GM13977 (cell line): ENCODE measurements around the gene PPP1R9B.

Source experiments
- DNase-seq: peaks from one replicate; pipeline ENCODE4 v3.0.0; 2012; ENCODE audit warnings: low spot score
- in situ Hi-C: fragments of 300-500 bp; cut with MboI; formaldehyde crosslinking; loops from one replicate; pipeline ENCODE4 v1.12.0; 2022; ENCODE audit warnings: low sequenced_read_pairs, low pct_unique_long_range_greater_than_20kb, mixed read lengths, inconsistent platforms; ENCODE audit not compliant: unreplicated experiment
- TF ChIP-seq, protein P1 (sequence below): IDR thresholded peaks from 2 replicates; pipeline ENCODE4 v1.5.1; 2012; ENCODE audit warnings: mild to moderate bottlenecking, control low read depth; ENCODE audit not compliant: insufficient read depth; ENCODE audit errors: extremely low read depth, missing control alignments

Gene PPP1R9B

DNA sequence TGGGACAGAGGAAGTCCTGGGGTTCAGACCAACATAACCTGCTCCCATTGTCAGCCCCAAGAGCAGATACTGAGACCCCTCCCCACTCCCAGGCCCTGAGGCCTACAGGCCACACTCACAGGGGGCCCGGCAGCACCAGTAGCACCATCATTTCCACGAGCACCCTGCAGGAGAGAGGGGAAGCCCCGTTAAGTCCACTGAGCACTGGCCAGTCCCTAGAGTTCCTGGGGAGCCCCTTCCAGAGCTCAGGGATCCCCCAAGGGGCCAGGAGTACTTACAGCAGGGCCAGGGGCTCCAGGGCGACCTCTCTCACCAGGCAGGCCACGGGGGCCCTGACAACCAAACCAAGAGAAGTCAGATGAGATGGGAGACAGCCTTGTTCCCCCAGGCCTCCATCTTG lies 45.6 kb upstream of the PPP1R9B start:
- TF ChIP-seq, protein P1, sequence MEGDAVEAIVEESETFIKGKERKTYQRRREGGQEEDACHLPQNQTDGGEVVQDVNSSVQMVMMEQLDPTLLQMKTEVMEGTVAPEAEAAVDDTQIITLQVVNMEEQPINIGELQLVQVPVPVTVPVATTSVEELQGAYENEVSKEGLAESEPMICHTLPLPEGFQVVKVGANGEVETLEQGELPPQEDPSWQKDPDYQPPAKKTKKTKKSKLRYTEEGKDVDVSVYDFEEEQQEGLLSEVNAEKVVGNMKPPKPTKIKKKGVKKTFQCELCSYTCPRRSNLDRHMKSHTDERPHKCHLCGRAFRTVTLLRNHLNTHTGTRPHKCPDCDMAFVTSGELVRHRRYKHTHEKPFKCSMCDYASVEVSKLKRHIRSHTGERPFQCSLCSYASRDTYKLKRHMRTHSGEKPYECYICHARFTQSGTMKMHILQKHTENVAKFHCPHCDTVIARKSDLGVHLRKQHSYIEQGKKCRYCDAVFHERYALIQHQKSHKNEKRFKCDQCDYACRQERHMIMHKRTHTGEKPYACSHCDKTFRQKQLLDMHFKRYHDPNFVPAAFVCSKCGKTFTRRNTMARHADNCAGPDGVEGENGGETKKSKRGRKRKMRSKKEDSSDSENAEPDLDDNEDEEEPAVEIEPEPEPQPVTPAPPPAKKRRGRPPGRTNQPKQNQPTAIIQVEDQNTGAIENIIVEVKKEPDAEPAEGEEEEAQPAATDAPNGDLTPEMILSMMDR = no peak
- DNase-seq = no peak
- in situ Hi-C loops = no loop called here

DNA sequence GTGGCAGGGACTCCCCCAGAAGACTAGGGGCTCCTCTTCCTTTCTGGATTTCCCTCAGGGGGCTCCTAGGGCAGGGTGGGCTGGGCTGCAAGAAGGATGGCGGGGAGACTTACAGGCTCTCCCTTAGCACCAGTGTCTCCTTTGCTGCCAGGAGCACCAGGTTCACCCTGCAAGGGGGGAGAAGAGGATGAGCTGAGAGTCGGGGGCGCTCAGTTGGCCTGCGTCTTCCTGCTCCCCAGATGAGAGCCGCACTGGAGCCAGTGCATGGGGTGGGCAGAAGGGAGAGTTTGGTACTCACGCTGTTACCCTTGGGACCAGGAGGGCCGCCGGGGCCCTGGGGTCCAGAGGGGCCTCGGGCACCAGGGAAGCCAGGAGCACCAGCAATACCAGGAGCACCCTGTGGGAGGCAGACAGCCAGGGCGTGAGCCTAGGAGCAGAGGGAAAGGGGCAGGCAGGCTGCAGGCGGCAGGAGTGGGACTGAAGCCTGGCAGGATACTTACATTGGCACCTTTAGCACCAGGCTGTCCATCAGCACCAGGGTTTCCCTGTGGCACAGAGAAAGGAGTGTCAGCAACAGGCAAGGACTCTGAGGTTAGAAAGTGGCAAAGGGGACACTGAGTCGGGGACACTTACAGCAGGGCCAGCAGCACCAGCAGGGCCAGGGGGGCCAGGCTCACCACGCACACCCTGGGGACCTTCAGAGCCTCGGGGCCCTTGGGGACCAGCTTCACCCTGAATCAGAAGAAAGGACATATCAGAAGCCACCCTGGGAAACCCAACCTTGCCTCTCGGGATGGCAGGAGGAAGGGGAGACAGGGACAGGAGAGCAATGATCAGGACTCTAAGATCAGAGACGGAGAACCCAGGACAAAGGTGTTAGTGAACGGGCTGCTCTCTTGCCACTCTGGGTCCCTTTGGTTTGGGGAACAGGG lies 44.7 kb upstream of the PPP1R9B start:
- TF ChIP-seq, protein P1 = no peak
- in situ Hi-C loops = no loop called here
- no peak for DNase-seq

DNA sequence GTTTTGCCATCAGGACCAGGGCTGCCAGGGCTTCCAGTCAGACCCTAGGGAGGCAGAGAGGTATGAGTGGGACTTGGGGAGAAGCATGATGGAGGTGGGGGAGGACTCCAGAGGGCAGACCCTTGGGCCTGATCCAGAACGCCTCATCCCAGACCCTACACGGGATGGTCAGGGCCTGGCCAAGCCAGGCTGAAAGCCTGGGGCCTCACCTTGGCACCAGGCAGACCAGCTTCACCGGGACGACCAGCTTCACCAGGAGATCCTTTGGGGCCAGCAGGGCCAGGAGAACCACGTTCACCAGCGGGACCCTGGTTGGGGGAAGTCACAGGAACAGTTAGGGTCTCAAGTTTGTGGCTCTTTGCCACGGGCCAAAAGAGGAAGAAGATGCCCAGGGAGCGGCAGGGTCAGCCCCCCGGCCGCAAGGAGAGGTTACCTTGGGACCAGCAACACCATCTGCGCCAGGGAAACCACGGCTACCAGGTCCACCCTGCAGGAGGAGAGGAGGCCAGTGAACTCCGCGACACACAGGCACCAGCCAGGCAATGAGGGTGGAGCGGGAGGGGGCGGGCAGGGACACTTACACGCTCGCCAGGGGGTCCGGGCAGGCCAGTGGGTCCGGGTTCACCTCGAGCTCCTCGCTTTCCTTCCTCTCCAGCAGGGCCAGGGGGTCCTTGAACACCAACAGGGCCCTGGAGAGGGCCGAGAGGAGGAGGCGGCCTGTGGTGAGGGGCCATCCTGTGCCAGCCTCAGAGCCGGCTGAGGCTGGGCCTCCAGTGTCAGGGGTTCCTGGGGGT lies 43.9 kb upstream of the PPP1R9B start:
- in situ Hi-C loops = no loop called here
- DNase-seq = no peak
- TF ChIP-seq, protein P1 = no peak

DNA sequence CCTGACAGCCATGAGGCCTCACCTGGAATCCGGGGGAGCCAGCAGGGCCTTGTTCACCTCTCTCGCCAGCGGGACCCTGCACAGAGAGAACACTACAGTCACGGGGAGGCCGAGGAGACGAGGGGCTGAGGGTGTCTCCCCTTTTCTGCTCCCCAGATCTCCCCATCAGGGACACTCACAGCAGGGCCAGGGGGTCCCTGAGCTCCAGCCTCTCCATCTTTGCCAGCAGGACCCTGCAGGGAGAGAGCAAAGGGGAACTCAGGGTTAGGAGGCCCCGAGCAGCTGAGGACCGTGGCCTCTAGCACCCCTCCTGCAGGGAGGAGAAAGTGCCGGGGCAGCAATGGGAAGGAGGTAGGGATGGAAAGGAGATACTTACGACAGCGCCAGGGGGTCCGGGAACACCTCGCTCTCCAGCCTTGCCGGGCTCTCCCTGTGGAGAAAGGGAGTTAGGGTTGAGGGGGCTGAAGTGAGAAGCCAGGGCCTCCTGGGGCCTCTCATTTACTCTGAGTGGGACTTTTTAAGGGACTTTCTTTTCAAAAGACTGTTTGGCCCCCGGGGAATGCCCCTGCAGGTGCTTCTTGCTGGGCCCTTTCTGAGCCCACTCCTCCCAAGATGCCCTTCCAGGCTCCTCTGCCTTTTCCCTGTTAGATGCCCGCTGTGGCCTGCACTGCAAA lies 42.3 kb upstream of the PPP1R9B start:
- in situ Hi-C loops = no loop called here
- DNase-seq = no peak
- TF ChIP-seq, protein P1 = no peak

DNA sequence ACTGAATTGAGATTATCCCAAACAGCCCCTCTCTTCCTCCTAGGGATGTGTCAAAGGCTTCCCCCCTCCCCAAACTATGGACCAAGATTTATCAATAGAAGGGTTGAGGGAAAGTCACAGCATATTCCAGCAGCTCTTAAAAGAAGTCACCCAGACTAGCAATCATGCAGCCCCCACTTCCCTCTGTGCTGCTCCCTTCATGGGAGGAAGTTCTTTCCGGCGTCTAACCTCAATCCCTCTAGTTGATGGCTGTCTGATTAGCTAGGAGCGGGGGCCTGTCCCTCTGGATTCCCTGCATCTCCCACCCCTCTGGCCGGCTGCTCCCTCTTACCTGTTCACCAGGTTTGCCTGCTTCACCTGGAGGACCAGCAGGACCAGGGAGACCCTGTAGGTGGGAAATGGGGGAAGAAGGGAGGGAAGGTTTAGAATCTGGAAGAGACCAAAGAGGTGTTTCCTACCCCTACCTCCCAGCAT lies 41.7 kb upstream of the PPP1R9B start:
- DNase-seq = no peak
- in situ Hi-C loops = no loop called here

More for the DNA sequence above, 41.7 kb upstream of the PPP1R9B start:
- TF ChIP-seq, protein P1 = no peak
